K562 (cell line): ENCODE results near the gene RORB. TPM values are rescaled to one million over a fixed set of nuclear protein-coding genes. Genes with fewer than 3 reads are reported as not detected.

Experiments
- ATAC-seq: fragments of 200-7000 bp; cut with Tn5 transposase; 3 replicates; pipeline ENCODE4 v1.9.1; 2020; ENCODE audit warnings: moderate library complexity
- BruUV-seq: library from RNA; stranded (reverse); fragments of 400-500 nt; replicated peaks from 2 replicates; lab custom pipeline; 2021; lab: Mats Ljungman, UMichigan
- CTCF ChIA-PET: fragments of 300-600 bp; formaldehyde crosslinking; extraction: SDS; loops from one replicate; lab custom pipeline; 2021; ENCODE audit warnings: low intra/inter-chr PET ratio; lab: Yijun Ruan, JAX
- POLR2A ChIA-PET: fragments of 300-600, 350-650 bp; sonication (Branson Sonifier 250); formaldehyde crosslinking; extraction: SDS; loops from one replicate; lab custom pipeline; 2021; ENCODE audit warnings: antibody characterized with exemption, inconsistent platforms; lab: Yijun Ruan, JAX
- DNase-seq, 4 experiments: peaks; one replicate each; pipeline versions ENCODE4 v3.0.0 to v3.0.0-alpha.2; 2011 to 2018; ENCODE audit warnings: low spot score in 3 of 4, mixed read lengths in 3 of 4; ENCODE audit errors: extremely low read depth in 1 of 4
- FAIRE-seq: peaks from 2 replicates; lab custom pipeline; 2011; peaks lifted over from hg19 to GRCh38; lab: Jason Lieb, UNC
- H2AFZ ChIP-seq: 2 replicates; pipeline ENCODE4 v1.6.0; 2011; ENCODE audit warnings: low read depth, low read length, control low read depth, inconsistent platforms
- H3K27ac ChIP-seq: fragments of 200-600 bp; 3 replicates; pipeline ENCODE4 v1.8.0; 2011; ENCODE audit warnings: low read depth, mild to moderate bottlenecking, control low read depth, inconsistent platforms, low read length, moderate library complexity, mixed read lengths; ENCODE audit errors: extremely low read depth
- H3K27me3 ChIP-seq, 2 experiments: fragments of 300-600 bp in 1 of 2; 2 replicates in 1 of 2; 3 replicates in 1 of 2; pipeline versions ENCODE4 v1.6.0 to v1.8.0; 2011; ENCODE audit warnings: inconsistent platforms in 2 of 2, low read length in 2 of 2, mild to moderate bottlenecking in 1 of 2, mixed read lengths in 1 of 2, moderate library complexity in 1 of 2; ENCODE audit not compliant: control insufficient read depth in 2 of 2, insufficient read depth in 2 of 2
- H3K36me3 ChIP-seq: fragments of 300-600 bp; 3 replicates; pipeline ENCODE4 v1.8.0; 2011; ENCODE audit warnings: mild to moderate bottlenecking, low read length, inconsistent platforms; ENCODE audit not compliant: control insufficient read depth, insufficient read depth
- H3K4me1 ChIP-seq, 2 experiments: fragments of 200-600 bp in 1 of 2; replicated peaks in 1 of 2; 2 replicates in 1 of 2; 3 replicates in 1 of 2; pipeline versions ENCODE4 v1.5.1 to v1.8.0; 2011; ENCODE audit warnings: inconsistent platforms in 2 of 2, low read length in 2 of 2, mild to moderate bottlenecking in 1 of 2, mixed read lengths in 1 of 2, moderate library complexity in 1 of 2; ENCODE audit not compliant: control insufficient read depth in 2 of 2, insufficient read depth in 2 of 2
- H3K4me2 ChIP-seq: 2 replicates; pipeline ENCODE4 v1.6.1; 2011; ENCODE audit warnings: low read length, control low read depth, inconsistent platforms, mixed read lengths; ENCODE audit not compliant: insufficient read depth
- H3K4me3 ChIP-seq: fragments of 200-600 bp; sonication (generic), shearing (Covaris generic); 2 replicates; pipeline ENCODE4 v1.5.1; 2016; ENCODE audit warnings: control low read depth, inconsistent platforms
- H3K79me2 ChIP-seq: fragments of 200-600 bp; 3 replicates; pipeline ENCODE4 v1.8.0; 2011; ENCODE audit warnings: low read length, inconsistent platforms; ENCODE audit not compliant: control insufficient read depth, insufficient read depth
- H3K9ac ChIP-seq, 2 experiments: 2 replicates each; pipeline versions ENCODE4 v1.6.0 to v1.6.1; 2011; ENCODE audit warnings: low read depth in 2 of 2, low read length in 2 of 2, control low read depth in 1 of 2, inconsistent platforms in 1 of 2, mild to moderate bottlenecking in 1 of 2, mixed read lengths in 1 of 2; ENCODE audit not compliant: insufficient read depth in 1 of 2
- H3K9me1 ChIP-seq: one replicate; pipeline ENCODE4 v1.6.0; 2011; ENCODE audit warnings: inconsistent platforms, mild to moderate bottlenecking, low read length, moderate library complexity; ENCODE audit not compliant: control insufficient read depth, insufficient read depth
- H3K9me3 ChIP-seq: replicated peaks from 2 replicates; pipeline ENCODE4 v1.5.1; 2011; ENCODE audit warnings: low read depth, low read length, inconsistent platforms; ENCODE audit not compliant: control insufficient read depth, insufficient read depth
- H4K20me1 ChIP-seq: replicated peaks from 2 replicates; pipeline ENCODE4 v1.6.1; 2011; ENCODE audit warnings: low read length, inconsistent platforms, mixed read lengths; ENCODE audit not compliant: control insufficient read depth, insufficient read depth
- CAMTA2 ChIP-seq: fragments of 250-450 bp; sonication (Bioruptor Pico); conservative IDR thresholded peaks from 2 replicates; pipeline ENCODE4 v1.5.1; 2022
- MAZ ChIP-seq, 2 experiments: fragments of 450-650 bp in 1 of 2; sonication (generic) in 1 of 2; formaldehyde crosslinking; IDR thresholded peaks in 1 of 2; conservative IDR thresholded peaks in 1 of 2; 2 replicates each; pipeline versions ENCODE4 v1.4.0 to v1.5.0; 2020; ENCODE audit warnings: mild to moderate bottlenecking in 1 of 2, missing genetic modification reagents in 1 of 2
- MYC ChIP-seq, 2 experiments: fragments of 250-450 bp in 1 of 2; sonication (Bioruptor Pico) in 1 of 2; IDR thresholded peaks; 2 replicates each; pipeline versions ENCODE4 v1.5.1 to v1.6.1; 2012 to 2021; ENCODE audit warnings: low read depth in 2 of 2, borderline replicate concordance in 1 of 2, improper control_type of control experiment in 1 of 2, low read length in 1 of 2, mild to moderate bottlenecking in 1 of 2, moderate library complexity in 1 of 2
- POLR2AphosphoS2 ChIP-seq: IDR thresholded peaks from 2 replicates; pipeline ENCODE4 v1.6.1; 2012; ENCODE audit warnings: low read length, improper control_type of control experiment
- ZNF644 ChIP-seq: fragments of 200-800 bp; sonication (Bioruptor generic); IDR thresholded peaks from 2 replicates; pipeline ENCODE4 v1.6.1; 2016; ENCODE audit warnings: low read depth, missing genetic modification characterization, missing compliant biosample characterization
- ZNF766 ChIP-seq: fragments of 200-800 bp; sonication (Bioruptor generic); conservative IDR thresholded peaks from 2 replicates; pipeline ENCODE4 v1.6.1; 2016; ENCODE audit warnings: missing genetic modification characterization, missing compliant biosample characterization
- WGBS: fragments of 100-300 bp; shearing (Covaris generic); methylation state at CpG from one replicate; pipeline ENCODE4 v1.1.6; 2016; ENCODE audit warnings: low coverage, mixed read lengths; ENCODE audit not compliant: insufficient coverage; ENCODE audit errors: missing lambda C conversion rate; 5-methylcytosine and 5-hydroxymethylcytosine counted together
- in situ Hi-C: fragments of 300-500 bp; cut with MboI; formaldehyde crosslinking; loops from 4 replicates; pipeline ENCODE4 v1.15.0; 2018; ENCODE audit warnings: inconsistent platforms, mixed read lengths
- intact Hi-C: fragments of 100-400 bp; cut with micrococcal nuclease; formaldehyde crosslinking; loops from 2 replicates; pipeline ENCODE4 v1.14.2; 2022
- polyA plus RNA-seq, 8 experiments: library from polyadenylated mRNA; depleted of rRNA in 4 of 8; stranded (reverse) in 5 of 8; unstranded in 3 of 8; fragments of >200 nt; fragmentation: Nextera tagmentation in 2 of 8; fragmentation: Illumina TruSeq in 1 of 8; extraction: Ambion mirVana in 2 of 8; extraction: Trizol in 1 of 8; gene quantifications; 2 replicates each; pipeline versions ENCODE4 v1.2.1 to v1.2.3, GENCODE V29; 2011 to 2014; ENCODE audit warnings: inconsistent platforms in 1 of 8, missing spikeins in 1 of 8
- total RNA-seq, 7 experiments: library from RNA; depleted of rRNA in 6 of 7; stranded (reverse); fragments of >200 nt in 6 of 7; fragmentation: Illumina TruSeq in 2 of 7; extraction: Trizol in 2 of 7; gene quantifications; 2 replicates each; pipeline versions ENCODE4 v1.2.1 to v1.2.3, GENCODE V29; 2011 to 2021; ENCODE audit warnings: low replicate concordance in 1 of 7
- TF ChIP-seq, protein P1 (sequence below): fragments of 150-350 bp; IDR thresholded peaks from 2 replicates; pipeline ENCODE4 v1.6.1; 2014; ENCODE audit warnings: low read depth, mild to moderate bottlenecking, low read length, borderline replicate concordance

Gene RORB
- total and polyA plus RNA-seq, 9 of the 15 experiments (the other 6 are each of a cell fraction or from before 2014, with no cell fraction given), result not detected

DNA sequence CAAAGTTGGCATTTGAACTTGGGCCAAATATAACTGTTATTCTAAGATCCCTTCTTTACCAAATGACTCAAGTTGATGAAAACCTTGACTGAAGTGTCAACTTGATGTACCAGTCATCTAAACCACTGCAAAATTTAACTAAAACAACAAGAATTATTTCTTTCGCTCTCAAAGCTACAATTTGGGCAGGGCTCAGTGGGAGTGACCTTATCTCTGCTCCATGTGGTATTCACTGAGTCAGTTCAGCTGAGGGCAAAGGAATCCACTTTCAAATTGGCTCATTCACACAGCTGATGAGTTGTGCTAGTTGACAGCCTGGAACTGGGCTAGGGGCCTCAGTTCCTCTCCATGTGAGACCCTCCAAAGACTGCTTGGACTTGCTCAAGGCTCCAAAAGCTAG is 166.3 kb downstream of the RORB start (continued):
- TF ChIP-seq, protein P1, sequence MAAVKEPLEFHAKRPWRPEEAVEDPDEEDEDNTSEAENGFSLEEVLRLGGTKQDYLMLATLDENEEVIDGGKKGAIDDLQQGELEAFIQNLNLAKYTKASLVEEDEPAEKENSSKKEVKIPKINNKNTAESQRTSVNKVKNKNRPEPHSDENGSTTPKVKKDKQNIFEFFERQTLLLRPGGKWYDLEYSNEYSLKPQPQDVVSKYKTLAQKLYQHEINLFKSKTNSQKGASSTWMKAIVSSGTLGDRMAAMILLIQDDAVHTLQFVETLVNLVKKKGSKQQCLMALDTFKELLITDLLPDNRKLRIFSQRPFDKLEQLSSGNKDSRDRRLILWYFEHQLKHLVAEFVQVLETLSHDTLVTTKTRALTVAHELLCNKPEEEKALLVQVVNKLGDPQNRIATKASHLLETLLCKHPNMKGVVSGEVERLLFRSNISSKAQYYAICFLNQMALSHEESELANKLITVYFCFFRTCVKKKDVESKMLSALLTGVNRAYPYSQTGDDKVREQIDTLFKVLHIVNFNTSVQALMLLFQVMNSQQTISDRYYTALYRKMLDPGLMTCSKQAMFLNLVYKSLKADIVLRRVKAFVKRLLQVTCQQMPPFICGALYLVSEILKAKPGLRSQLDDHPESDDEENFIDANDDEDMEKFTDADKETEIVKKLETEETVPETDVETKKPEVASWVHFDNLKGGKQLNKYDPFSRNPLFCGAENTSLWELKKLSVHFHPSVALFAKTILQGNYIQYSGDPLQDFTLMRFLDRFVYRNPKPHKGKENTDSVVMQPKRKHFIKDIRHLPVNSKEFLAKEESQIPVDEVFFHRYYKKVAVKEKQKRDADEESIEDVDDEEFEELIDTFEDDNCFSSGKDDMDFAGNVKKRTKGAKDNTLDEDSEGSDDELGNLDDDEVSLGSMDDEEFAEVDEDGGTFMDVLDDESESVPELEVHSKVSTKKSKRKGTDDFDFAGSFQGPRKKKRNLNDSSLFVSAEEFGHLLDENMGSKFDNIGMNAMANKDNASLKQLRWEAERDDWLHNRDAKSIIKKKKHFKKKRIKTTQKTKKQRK, result no peak

- POLR2A ChIA-PET, result interaction anchor here (0.6 kb wide), 1 partner anchor 55 kb away, joined by 3 read pairs; no protein-coding TSS in a partner anchor
- intact Hi-C loops, result no loop called here
These were observed 169.6 kb downstream of the RORB start for GRCh38 chr9:74666625-74667316.

More at GRCh38 chr9:74666625-74667316, 169.6 kb downstream of the RORB start:
- no peaks in the 10 kb centered on the region for H4K20me1 ChIP-seq
- no peaks in the 10 kb centered on the region for H3K27me3 ChIP-seq
- H3K27ac ChIP-seq, result no peak overlapping the region
- CTCF ChIA-PET, result no interaction called here
- H3K9me3 ChIP-seq, result no peaks in the 10 kb centered on the region
- FAIRE-seq (no peak), ATAC-seq (no peak), DNase-seq (no peak)
- no peak overlapping the region for H3K4me2 ChIP-seq
- no peaks in the 10 kb centered on the region for H3K79me2 ChIP-seq
- H3K4me3 ChIP-seq, result no peak overlapping the region
- H2AFZ ChIP-seq, result no peak overlapping the region
- TF ChIP-seq CAMTA2 (CRISPR knock-in tag) (no peak), POLR2AphosphoS2 (no peak), MAZ (CRISPR knock-in tag; conservative IDR thresholded peaks at IDR 0.05 in 1 of 2, IDR thresholded peaks at IDR 0.05 in 1 of 2) (no peak), ZNF766 (CRISPR knock-in tag) (no peak), MYC (IDR thresholded peaks at IDR 0.05; ENCODE audit: low read depth, low read length) (no peak), MYC (CRISPR knock-in tag; IDR thresholded peaks at IDR 0.05; ENCODE audit: borderline replicate concordance, low read depth) (no peak), ZNF644 (tag) (no peak)
- TF ChIP-seq, all 486 proteins: peak for 0
- in situ Hi-C loops, result no loop called here
- 0% methylated on average over 4 of the region's 4 CpGs for WGBS
- no peak overlapping the region for H3K9ac ChIP-seq
- no TSS peak for BruUV-seq
- H3K36me3 ChIP-seq, result no peaks in the 10 kb centered on the region
- no peaks in the 10 kb centered on the region for H3K9me1 ChIP-seq
- no peaks in the 10 kb centered on the region for H3K4me1 ChIP-seq
